NK-92 (cell line): ENCODE results near the gene CDH4.

Source experiments
- DNase-seq: peaks from one replicate; lab custom pipeline; 2025; ENCODE audit not compliant: unreplicated experiment; lab: John Stamatoyannopoulos, UW

CDH4 gene

DNA sequence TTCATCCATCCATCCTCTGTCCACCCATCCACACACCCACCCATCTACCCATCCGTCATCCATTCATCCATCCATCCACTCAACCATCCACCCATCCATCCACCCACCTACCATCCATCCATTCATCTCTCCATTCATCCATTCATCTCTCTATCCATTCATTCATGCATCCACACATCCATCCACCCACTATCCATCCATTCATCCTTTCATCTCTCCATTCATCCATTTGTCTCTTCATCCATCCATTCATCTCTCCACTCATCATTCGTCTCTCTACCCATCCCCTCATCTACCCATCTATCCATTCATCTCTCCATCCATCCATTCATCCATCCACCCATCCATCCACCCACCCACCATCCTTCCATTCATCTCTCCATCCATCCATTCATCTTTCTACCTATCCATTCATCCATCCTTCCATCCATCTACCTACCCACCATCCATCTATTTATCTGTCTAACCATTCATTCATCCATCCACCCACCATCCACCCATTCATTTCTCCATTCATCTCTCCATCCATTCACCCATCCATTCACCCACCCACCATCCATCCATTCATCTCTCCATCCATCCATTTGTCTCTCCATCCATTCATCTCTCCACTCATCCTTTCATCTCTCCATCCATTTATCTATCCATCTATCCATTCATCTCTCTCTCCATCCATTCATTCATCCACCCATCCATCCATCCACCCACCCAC, 538.2 kb downstream of the CDH4 start:
- no peak for DNase-seq

DNA sequence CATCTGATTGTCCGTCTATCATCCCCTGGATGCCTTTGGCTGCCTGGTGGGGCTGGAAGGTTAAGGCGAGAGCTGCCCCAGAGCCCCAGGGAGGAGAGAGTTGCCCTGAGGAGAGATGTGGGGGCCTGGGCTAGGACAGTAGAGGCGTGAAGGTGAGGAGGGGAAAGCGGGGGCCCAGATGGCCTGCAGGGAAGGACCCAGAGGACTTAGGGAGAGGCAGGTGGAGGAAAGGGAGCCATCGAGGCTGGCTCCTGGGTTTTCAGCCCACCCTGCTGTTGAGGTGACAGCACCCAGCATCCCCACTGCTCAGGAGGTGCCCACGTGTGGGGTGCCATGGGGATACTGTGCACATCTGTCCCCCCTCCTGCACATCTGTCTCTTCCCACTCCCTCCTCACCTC, 539.9 kb downstream of the CDH4 start:
- DNase-seq: no peak

DNA sequence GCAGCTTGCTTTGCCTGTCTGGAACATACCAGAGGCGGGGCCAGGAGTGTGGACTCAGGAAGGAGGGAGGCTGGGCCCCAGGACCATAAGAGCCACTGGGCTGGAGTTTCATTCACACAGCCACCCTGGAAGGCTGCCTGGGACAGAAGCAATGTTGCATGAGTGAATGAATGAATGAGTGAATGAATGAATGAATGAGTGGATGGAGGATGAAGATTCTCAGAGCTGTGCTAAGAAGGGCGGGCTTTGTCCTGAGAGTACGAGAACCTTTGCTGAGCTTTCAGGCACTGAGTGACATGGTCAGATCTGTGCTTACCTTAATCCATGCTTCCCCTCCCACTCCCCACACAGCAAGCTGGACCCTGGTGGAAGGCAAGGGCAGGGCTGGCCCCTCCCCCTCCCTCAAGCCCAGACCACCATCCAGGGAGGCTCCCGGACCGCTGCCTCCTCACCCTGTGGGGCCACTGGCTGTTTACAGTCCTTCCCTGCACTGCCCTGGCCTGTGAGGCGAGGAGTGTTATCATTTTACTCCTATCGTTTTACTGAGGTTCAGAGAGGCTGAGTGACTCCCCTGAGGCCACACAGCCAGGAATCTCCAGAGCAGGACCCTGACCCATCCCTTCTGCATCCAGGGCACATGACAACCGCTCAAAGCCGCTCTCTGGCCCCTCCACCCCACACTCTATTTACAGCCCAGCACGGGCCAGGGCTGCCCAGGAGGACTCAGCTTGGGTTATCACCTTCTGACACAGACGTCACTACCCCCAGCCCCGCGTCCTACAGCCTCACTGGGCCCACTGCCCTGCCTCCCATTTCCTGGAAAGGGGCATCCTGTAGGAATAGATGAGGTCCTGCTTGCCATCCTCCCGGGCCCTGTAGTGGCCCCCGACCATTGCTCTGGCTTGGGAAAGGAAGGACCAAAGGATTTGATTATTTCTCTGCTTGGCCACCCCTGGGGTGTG, 543.9 kb downstream of the CDH4 start:
- no peak for DNase-seq

DNA sequence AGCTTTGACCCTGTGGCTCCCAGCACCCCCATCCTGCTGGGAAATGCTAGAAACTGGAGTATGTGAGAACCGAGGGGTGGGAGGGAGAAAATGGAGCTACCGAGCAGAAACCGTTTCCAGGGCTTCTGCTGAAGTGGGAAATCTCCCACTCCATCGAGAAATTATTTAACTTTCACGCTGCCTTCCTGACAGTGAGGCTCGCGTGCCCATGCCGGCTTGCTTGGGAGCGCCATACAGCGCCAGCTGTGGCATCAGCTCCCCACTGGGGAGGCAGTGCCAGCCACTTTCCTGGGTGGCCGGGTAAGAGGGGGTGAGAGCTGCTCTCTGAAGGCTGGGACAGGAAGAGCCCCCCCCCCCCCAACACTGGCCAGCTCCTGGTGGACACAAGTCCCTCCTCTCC, 544.7 kb downstream of the CDH4 start:
- DNase-seq: no peak

DNA sequence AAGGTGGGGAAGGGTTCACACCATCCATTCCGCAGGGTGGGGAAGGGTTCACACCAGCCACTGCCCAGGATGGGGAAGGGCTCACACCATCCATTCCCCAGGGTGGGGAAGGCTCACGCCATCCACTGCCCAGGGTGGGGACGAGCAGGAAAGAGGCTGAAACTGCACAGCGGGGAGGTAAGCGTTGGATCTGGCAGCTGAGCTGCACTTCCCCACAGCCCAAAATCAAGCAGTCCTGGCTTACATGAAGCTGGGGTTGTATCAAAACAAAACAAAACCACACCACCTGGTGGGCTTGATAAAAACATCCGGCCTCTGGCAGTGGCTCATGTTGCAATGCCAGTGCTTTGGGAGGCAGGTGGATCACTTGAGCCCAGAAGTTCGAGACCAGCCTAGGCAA, 545.1 kb downstream of the CDH4 start:
- no peak for DNase-seq

DNA sequence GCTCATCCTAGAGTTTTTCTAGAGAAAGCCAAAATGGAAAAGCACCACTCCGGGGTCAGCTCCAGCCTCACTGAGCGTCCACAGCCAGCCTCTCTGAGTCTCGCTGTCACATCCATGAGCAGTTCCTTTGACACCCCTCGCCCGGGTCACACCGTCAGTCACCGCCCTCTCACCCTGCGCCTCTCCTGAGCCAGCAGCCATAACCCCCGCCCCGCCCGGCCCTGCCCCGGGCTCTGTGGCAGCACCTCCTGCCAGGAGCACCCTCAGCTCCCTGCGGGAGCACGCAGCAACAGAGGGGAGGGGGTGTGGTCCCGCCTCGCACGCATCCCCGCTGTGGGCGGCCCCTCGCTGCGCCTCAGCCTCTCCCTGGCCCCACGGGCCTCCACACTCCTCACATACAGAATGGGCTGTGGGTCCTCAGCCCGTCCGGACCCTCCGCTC, 545.9 kb downstream of the CDH4 start:
- DNase-seq: no peak

DNA sequence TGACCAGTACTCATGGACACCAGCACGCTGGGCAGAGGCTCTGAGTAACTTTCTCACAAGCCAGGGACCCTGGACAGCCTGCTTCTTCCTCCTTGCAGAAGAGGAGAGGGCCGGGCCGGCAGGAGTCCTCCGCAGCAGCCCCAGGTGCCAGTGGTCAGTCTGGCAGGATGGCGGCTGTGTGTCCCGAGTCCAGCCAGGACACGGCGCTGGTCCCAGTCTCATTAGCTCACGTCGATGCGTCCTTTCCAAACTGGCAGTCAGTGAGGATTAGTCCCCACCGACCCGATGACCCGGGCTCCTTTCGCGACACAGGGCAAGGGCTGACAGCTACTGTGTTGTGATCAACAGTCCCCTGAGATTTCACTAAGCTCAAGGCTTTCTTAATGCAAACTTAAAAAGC, 546.6 kb downstream of the CDH4 start:
- no peak for DNase-seq

DNA sequence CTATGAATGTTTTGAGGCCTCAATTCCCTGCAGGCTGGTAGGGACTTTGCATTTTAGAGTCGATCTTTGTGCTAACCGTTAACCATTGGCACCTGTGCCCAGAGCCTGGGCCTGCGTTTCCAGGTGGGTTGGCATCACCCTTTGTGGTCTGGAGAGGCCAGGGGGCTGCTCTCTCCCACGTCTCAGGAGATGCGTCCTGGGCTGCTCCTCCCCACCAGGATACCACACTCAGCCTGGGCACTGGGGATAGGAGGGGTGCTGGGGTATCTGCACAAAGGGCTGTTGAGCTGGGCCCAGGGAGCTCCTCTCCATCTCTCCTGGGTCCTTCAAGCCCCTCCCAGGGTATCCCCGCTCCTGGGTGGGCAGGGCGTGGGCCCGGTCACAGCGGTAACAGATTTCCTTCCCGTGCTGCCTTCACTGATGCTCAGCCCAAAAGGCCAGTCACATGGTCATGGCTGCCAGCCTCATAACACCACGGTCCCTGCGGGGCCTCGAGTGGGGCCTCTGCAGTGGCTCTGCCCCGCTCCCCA, 547.4 kb downstream of the CDH4 start:
- no peak for DNase-seq

DNA sequence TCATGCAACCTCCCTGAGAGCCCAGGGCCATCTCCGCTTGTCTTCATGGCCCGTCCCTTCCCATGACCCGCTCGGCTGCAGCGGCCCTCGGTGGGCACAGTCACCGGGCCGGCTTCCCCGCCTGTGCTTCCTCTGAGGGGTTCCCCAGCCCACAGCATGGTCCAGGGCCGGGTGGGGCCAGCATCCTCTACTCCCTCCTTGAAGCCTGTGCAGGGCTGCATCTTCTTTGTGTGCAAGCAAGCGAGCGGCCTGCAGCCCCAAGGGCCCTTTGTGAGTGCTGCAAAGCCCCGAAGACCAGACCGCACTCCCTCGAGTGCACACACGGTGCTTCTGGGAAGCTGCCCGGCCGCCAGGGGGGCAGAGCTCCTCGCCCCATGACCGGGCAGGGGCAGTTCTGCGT, 547.9 kb downstream of the CDH4 start:
- DNase-seq: no peak

DNA sequence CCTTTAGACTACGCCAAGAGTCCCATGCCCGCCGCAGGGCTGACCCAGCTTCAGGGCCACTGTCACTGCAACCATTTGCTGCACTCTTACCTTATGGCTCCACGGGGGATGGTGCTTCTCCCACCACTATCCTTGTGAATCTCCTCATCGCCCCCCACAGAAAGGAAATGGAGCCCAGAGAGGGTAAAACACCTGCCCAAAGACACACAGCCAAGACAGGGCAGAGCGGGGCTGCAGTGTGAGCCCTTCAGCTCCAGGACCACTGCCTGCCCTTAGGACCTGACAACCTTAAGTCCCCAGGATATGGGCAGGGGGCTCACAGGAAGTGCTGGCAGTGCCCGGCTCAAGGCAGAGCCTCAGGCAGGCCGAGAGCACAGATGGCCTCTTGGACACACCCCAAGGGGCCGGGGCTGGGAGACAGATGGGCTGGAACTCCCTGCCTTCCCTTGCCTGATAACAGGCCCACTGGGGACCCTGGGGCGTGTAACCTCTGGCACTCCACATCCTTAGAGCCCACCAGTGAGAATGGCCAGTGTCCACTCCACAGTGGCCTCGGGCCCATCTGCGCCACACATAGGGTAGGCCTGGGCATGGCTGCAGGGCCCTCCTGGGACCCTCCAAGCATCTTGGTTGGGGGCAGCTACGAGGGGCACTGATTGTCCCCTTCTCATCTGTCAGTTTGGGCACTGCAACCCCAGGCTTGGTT, 548.5 kb downstream of the CDH4 start:
- DNase-seq: no peak

DNA sequence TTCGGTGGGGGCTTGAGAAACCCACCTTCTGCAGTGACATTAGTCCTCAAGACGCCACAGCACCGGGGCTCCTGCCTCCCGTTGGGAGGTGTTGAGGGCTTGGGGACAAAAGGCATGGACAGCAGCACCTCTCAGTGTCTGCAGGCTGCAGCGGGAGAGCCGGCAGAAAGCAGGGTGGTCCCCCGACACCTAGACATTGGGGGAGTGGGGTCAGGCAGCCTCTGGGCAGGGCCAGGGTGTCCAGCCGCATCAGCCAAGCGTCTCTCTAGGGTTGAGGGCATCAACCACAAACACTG, 549.0 kb downstream of the CDH4 start:
- no peak for DNase-seq

DNA sequence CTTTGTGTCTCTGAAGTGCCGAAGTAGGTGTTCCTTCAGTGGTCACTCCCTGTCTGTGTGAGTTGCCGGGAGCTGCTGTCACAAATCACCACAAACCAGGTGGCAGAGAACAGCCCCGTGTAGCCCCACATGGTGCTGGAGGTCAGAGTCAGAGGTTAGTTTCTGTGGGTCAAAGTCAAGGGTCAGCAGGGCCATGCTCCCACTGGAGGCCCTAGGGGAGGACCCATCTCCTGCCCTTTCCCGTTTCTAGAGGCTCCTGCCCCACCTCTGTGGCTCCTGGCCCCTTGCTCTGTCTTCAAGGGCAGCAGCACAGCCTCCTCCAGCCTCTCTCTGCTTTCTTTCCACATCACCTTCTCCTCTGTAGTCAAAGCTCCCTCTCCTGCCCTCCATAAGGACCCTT, 549.4 kb downstream of the CDH4 start:
- DNase-seq: no peak

DNA sequence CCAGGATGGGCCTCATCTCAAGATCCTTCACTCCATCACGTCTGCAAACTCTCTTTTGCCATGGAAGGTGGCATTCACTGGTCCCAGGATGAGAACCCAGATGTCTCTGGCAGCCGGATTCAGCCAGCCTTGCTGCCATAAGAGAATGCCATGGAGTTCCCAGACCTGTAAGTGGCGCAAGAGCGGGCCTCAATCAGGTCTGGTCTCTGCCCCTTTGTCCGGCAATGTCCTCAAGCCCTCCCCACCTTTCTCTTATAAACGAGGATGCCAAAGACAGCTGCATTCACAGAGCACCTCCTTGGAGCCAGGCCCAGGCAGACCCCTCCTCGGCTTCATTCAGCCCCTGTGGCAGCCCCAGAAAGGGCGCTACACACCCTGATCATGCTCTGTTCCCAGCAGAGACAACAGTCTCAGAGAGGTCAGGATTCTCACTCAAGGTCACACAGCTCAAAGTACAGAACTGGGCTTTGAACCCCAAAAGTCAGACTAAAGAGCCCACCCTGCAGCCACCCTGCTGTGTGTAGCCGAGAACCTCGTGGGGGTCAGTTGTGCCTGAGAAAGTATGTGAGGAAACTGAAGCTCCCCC, 549.9 kb downstream of the CDH4 start:
- no peak for DNase-seq

DNA sequence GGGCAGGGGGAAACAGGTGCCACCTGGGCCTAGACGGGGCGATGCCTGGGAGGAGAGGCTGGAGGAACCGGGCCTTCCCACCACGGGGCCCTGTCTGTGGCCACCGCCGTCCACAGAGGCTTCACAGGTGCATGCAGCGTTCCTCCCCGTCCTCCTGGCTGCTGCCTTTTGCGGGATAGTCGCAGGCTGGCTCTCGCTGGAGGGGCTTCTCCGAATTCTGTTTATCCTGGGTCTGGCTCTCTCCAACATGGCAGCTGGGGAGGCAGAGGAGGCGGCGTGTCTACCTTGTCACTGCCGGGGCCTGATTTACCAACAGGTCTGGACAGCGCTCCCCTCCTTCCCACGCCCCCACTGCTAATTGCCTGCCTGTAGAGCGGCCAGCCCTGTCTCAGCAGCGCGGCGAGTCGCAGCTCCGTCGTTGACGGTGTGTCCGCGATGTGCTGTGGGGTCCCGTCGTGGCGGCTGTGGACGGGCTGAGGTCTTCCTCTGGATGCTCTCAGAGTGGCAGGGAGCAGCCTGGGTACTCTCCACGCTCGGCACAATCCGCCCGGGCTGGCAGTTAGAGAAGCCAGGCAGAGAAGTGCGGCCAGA, 550.8 kb downstream of the CDH4 start:
- DNase-seq: no peak

DNA sequence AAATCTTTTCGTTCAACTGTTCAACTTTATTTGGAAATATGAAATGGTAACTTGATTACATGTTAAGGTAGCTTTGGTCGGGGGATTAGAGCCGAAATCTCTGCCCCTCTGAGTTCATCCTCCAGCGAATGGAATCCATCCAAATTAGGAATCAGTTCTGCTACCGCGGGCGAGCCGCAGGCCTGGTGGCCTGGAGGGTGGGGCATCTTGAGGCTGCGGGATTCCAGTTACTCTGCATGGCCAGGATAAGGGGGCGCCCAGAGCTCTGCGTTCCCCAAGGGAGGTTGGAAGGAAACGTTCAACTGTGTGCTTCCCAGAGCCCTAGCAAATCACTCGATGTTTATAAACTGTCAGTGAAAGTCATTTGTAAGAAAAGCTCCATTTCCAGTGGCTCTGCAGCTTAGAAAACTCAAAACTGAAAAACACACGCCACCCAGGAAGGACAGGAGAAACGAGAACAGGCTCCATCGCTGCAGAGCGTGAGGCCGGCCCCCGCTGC, 551.4 kb downstream of the CDH4 start:
- no peak for DNase-seq

DNA sequence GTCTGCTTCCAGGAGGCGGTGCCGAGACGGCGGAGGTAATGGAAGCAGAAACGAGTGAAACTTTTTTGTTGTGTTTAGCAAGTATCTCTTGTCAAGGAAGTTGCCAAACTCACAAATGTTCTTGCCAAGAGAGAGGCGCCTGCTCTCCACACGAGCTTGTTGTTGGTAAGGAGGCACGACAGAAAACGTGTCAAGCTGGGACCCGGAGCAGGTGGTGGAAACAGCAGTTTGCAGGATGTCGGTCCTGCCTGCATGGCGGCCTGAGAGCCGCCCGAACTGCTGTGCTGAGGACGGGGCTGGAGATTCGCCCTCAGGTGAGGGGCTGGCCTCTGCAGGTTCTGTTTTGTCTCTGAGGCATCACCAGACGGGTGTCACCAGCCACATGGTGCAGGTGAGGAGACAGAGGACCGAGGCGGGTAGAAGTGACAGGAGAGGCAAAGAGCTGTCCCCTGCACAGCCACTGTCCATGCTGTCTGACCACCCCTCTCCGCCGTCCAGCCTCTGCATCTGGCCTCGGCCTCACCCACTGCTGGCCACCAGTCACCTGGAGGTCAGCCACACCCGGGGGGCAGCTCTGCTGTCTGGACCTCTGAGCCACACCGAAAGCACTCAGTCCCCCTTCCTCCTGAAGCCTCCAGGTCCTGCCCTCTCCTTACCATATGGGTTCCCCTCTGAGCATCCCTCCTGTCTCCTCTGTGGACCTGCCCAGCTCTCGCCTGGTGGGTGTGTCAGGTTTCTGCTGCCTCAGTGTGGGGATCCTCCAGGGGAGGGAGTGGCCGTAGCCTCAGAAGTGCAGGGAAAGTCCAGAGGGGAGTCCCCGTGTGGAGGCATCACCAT, 552.1 kb downstream of the CDH4 start:
- DNase-seq: no peak

DNA sequence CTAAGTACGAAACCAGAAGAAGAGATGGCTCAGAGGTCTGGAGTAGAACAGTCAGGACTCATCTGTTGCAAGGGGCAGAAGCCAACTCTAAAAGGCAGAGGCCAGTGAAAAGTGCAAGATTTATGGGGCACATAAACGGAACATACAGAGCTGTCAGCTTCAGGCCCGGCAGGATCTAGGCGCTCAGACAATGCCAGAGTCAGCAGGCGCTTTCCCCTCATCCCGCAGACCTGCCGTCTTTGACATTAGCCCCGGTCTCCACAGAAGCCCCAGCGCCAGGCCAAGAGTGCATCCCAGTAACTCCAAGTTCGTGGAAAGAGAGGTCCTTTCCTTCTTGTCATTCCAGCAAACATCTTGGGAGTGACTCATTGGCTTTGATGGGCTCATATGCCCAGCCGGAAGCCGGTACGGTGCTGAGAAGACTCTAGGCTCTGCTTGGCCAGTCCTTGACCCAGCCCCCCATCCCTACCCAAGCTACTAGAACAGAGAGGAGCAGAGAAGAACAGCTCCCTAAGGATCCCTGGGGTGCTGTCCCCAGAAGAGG, 552.8 kb downstream of the CDH4 start:
- DNase-seq: no peak

DNA sequence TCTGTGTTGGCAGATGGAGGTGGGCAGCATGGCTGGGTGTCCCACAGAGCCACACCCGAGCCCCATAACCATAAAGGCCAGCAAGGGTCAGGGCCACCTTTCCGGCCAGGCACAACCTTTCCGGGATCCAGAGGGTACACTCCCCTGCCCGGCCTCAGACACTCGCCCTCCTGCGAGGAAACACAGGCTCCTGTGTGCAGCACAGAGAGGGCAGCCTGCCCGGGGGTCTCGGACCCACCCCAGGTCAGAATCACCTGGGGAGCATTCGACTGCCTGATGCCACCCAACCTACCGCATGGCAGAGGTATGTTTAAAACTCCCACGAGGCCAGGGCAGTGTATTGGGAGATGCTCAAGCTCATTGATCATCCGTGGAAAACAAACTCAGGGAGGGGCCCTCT, 553.3 kb downstream of the CDH4 start:
- no peak for DNase-seq

DNA sequence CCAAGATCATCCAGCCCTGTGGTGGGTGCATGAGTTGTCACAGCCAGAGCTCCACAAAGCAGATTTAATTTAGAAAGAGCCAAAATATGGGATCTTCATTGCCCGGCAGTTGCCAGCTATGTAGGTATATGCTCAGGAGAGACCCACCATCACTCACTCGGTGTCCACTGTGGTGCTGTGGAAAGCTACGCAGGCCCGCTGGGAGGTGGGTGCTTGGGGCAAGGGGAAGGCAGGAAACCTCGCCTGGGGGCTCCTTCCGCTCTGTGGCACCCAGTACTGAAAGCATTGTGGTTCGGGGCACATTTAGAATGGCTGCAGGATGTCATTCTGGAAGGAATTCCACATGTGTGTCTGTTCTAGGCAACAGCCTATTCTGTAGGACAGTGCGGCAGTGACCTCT, 553.7 kb downstream of the CDH4 start:
- no peak for DNase-seq

DNA sequence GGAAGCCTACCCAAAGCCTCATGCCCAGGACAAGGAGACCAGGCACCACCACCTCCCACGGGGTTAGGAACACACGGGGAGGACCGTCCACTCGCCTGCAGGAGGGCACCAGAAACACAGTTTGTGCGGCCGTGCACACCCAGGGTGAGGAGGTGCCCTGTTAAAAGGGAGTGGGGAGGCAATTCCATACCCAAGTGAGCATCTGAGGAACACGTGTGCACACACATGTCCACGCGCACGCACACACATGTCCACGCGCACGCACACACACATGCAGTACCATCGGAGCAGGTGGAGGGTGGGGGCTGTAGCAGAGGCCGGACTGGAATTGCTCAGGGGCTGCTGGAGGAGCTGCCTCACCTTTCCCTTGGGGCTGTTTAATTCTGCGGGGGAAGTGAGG, 554.3 kb downstream of the CDH4 start:
- no peak for DNase-seq
